Activated CD4-positive, alpha-beta T cell treated with anti-CD3 and anti-CD28 coated beads, Interleukin-2, Interleukin-4, amounts not matched to agents 100 ng/mL and 50 ng/mL, durations not matched to agents 16 hours and 8 hours (primary cell): ENCODE measurements around the gene SVIP.

ENCODE experiments used
- DNase-seq: peaks from one replicate; pipeline ENCODE4 v3.0.0-alpha.2; 2020; ENCODE audit warnings: low spot score

SVIP gene

DNA sequence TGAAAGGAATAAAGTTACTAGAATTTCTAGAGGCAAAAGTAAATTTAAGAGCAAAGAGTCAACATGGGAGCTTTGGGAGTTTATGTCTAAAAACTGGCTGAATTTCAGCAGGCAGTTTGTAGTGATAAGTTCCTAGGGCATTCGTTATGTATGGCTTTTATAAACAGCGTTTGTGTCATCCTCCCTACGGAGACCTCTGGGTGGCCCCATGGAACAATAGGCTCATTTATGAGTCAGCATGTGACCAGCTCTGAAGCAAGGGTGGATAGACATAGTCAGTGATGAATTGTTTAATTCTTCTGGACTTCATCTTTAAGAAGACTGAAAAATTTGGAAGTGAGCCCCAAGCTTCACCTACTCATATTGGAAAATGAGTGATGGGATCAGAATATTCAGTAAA lies 37.1 kb downstream of the SVIP start:
- no peak for DNase-seq

DNA sequence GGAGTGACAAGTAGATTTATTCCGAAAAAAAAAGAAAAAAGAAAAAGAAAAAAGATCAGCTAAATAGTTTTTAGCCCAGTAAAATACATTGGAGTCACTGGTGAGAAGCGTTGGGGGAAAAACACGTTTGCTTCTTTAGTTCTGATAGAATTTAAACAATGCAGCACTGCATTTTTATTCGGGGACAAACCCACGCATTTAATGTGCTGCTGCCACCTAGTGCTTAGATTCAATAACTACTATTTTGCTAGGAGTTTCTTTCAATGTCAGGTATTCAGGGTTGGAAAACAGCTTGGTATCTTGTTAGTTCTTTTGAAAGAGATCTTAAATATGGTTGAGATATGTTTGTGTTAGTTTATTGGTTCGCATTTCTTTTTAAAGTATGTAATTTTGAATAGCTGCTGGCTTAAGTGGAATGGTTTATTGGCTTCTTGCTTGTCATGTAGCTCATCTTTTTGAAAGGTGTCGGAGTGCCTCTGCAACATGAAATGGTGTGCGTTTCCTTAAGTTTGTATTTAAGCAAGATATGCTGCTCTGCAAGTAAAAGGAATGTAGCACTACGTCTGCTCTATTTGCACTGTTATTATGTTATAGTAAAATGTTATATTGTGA lies 41.9 kb downstream of the SVIP start:
- peak; percentile 45 for DNase-seq

GRCh38 chr11:22787055-22787454 lies 42.5 kb downstream of the SVIP start:
- no peak for DNase-seq

DNA sequence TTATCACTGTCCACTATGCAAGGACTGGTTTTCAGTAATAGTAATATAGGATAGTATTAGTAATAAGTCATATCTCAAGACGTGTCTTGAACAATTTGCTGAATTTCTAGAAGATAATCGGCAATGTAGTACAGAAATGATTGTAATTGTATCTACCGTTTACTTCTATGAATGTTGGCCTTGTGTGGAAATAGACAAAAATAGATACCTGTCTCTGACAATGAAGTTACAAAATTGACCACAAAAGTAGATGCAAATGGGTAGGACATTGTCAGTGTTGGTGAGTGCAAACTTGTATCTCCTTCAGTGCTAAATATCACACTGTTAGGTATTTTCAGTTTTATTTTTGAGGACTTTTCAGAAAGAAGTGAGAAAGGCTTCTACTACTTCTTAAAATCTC lies 43.1 kb downstream of the SVIP start:
- DNase-seq: no peak

DNA sequence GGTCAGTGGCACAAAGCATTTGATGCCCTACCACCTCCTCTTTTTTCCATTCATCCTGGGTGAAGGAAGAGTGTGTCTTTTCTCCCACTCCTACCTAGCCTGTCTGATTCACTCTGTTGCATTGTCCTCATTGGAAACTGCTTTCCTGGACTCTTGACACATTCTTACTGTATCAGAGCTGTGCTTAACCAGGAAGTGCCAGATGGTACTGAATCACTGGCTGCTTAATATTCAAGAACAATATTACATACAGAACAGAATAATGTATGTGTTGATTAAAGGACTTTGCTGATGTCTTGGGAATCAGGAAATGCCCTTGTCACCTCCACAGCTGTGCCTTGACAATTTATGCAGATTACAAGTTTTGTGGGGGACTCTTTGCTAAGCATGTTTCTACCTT lies 44.4 kb downstream of the SVIP start:
- no peak for DNase-seq

- no peak for DNase-seq
Measured at GRCh38 chr11:22780952-22781593, 48.5 kb downstream of the SVIP start.

GRCh38 chr11:22779850-22780249 lies 49.8 kb downstream of the SVIP start:
- no peak for DNase-seq

GRCh38 chr11:22778642-22779041 lies 51.0 kb downstream of the SVIP start:
- DNase-seq: no peak

DNA sequence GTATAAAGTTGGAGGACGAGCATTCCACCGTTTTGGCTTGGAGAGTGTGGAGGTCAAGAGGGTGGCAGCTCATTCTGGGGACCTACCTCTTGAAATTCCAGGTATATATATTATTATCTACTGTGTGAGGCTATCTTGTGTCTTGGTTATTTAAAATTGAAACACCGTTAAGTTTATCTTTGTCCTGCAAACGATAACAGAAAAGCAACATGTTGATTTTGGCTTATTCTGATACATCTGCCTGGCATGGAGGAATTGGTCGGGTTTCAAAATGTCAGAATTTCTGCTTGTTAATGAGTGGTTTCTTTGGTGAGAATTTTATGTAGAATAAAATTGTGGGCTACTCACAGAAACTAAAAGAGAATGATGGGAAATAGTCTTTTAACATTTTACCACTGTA lies 54.4 kb downstream of the SVIP start:
- DNase-seq: no peak

DNA sequence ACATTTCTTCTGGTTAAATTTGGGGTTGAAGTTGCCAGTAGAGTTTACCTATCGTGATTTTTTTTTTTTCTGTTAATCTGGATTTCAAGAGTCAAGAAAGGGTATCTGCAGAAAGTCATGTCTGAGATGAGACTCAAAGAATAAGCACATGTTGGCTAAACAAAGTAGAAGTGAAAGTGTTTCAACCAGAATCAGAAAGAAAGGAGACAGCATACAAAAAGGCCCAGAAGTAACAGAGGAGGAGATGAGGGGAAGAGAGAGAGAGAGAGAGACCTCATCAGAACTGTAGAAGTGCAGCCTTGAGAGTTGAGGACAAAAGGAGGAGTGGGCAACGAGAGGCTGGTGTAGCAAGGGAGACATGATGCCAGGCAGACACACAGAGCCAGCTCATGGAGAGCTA lies 54.9 kb downstream of the SVIP start:
- no peak for DNase-seq

- no peak for DNase-seq
Measured at GRCh38 chr11:22769081-22769480, 60.5 kb downstream of the SVIP start.
